Stimulated activated CD4-positive, alpha-beta T cell treated with anti-CD3 and anti-CD28 coated beads, Interleukin-2, amount 100 ng/mL, for 4 hours (primary cell): ENCODE measurements around the gene DLK1.

ENCODE experiments used
- DNase-seq: peaks from one replicate; pipeline ENCODE4 v3.0.0-alpha.2; 2020; ENCODE audit warnings: low read depth

Gene DLK1

DNA sequence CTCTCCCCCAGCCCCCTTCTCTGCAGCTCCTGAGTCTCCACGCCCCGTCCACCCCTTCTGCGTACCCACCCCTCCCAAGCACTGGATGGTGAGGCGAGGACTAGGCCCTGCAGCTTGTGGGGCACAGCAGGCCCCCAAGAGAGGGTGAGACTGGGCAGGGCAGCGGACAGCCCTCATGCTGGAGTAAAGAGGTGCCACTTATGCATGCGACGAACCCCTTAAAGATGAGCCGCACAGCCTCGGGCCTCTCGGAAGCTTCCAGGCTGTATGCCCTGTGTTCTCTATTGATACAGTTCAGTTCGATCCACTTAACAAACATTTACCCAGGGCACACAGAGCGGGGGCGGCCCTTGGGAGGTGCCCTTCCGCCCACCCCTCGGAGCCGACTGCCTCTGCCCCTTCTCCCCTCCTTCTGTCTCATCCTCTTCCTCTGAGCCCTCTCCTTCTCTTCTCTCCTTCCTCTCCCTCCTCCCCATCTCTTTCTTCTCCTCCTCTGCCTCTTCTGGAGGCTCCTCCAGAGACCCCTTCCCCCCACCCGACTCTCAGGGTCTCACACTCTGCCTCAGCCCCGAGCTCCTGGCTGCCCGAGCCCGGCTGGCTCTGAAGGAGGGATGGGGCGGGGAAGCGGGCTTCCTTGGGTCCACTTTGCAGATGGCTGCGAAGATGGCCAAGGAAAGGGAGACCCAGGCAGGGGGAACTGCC lies 32.7 kb upstream of the DLK1 start:
- DNase-seq = no peak

- DNase-seq = no peak
Measured at GRCh38 chr14:100694579-100695422, 31.9 kb upstream of the DLK1 start.

DNA sequence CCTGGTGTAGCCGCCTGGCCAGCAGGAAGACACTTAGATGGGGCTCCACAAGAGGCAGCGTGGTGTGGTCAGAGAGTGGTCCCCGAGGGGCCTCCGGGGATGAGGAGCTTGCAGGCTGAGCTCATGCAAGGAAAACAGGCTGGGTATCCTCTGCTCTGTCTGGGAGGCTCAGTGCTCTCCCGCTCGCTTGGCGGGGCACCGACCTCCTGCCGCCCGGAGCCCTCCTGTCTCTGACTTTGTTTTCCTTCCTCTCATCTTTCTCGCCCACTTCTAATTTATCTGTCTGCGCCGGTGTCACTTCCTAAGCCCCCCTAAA lies 31.3 kb upstream of the DLK1 start:
- no peak for DNase-seq

DNA sequence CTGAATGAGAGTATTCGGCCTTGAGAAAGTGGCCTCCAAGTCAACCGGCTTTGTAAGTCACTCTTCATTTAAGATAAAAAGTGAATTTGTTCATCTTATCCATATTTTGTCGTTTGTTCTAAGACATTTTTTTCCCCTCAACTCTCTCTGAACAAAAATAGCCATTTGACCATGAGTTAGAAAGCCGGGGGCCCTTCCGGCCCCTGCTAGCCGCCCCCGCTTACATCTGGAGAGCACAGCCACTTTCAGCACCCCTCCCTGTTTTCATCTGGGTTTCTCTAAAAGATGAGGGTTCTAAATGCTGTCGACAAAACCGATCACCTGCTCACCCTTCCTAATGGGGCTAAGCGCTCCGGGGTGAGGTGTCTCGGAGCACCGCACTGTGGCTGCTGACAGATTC lies 30.7 kb upstream of the DLK1 start:
- no peak for DNase-seq

- no peak for DNase-seq
Measured at GRCh38 chr14:100696590-100696989, 30.1 kb upstream of the DLK1 start.

DNA sequence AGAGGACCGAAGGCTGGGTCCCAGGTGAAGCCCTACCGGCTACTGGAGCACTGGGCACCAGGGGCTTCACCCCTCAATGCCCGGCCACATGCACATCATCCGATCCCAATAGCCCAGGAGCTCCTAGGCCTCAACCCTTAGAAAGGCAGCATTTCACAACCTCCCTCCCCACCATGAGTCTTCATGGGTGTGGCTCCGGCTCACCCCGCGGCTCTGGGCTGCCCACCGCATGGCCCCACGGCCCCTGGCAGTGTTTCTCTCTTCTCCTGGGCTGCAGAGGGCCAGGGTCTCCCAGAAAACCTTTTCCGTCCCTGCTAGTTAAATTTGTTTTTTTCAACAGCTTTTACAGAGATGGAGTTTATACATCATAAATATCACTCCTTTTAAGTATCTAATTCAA lies 28.6 kb upstream of the DLK1 start:
- DNase-seq = no peak

GRCh38 chr14:100698666-100699448 lies 27.8 kb upstream of the DLK1 start:
- DNase-seq = no peak

DNA sequence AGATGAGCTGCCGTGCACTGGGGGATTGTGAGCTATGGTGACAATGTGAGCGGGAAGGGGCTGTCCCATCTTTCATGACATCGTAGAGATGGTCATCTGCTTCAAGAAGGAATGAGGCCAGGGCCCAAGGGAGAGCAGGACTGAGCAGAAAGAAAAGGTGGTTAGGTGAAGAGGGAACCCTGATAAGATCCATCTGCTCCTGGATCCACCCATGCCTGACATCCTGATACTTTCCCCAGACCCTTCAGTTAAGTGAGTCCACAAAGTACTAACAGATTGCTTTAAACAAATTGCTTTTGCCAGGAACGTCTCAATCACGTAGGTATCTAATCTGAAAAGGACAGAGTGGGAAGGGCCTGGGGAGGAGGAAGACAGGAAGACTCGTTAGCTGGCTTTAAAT lies 25.4 kb upstream of the DLK1 start:
- DNase-seq = no peak

- DNase-seq = no peak
Measured at GRCh38 chr14:100702590-100702989, 24.1 kb upstream of the DLK1 start.

- DNase-seq = no peak
Measured at GRCh38 chr14:100703386-100704220, 23.1 kb upstream of the DLK1 start.

DNA sequence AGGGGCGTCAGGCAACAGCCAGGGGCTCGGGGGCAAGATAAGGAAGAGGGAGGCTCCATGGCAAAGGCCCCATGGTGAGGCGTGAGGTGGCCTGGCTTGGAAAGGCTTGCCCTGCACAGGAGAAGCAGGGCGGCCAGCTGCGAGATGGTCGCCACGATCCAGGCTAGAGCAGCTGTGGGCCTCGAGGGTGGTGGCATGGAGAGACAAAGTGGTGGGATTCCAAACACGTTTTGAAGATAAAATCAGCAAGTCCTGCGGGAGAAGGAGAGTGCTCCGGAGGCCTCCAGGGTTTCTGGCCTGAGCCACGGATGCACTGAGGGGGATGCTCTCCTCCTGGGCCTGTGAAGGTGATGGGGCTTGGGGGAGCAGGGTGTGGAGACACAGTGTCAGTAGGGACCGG lies 20.5 kb upstream of the DLK1 start:
- DNase-seq = no peak

GRCh38 chr14:100706860-100707259 lies 19.8 kb upstream of the DLK1 start:
- DNase-seq = no peak

DNA sequence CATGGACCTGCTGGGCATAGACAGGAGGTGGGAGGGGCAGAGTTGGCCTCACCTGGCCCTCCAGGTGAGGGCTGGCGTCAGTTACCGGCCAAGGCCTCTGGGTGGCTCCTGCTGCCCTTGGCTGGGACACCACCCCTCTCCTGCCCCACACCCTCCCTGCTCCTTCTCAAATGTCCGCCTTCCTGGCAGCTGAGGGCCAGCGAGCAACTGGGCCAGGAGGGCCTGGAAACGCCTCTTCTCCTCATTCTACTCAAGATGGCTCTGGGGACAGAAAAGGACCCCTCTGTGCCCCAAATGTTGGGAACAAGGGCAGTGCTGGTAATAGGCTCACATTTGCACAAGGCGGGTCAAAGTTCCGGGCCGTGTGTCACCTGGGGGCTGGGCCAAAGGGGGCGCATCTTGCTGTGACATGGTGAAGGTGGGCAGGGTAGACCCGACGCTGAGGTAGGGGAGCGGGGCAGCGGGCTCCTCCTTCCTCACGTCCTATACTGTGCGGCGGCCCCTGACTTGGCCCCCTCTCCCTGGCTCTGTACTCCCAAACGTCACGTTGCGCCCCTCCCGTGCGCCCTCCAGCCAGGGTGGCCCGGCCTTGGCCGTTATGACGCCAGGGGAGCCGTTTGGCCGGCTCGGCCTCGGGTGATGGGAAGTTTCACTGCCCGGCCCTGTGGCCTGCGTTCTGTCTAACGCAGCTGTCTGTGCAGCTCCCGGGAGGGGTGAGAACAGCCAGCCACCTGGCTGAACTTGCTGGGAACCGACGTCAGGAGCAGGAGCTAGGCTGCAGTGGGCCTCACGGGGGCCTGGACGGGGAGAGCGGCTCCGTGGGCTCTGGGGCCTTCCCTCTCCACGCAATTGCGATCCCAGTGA lies 18.0 kb upstream of the DLK1 start:
- no peak for DNase-seq

DNA sequence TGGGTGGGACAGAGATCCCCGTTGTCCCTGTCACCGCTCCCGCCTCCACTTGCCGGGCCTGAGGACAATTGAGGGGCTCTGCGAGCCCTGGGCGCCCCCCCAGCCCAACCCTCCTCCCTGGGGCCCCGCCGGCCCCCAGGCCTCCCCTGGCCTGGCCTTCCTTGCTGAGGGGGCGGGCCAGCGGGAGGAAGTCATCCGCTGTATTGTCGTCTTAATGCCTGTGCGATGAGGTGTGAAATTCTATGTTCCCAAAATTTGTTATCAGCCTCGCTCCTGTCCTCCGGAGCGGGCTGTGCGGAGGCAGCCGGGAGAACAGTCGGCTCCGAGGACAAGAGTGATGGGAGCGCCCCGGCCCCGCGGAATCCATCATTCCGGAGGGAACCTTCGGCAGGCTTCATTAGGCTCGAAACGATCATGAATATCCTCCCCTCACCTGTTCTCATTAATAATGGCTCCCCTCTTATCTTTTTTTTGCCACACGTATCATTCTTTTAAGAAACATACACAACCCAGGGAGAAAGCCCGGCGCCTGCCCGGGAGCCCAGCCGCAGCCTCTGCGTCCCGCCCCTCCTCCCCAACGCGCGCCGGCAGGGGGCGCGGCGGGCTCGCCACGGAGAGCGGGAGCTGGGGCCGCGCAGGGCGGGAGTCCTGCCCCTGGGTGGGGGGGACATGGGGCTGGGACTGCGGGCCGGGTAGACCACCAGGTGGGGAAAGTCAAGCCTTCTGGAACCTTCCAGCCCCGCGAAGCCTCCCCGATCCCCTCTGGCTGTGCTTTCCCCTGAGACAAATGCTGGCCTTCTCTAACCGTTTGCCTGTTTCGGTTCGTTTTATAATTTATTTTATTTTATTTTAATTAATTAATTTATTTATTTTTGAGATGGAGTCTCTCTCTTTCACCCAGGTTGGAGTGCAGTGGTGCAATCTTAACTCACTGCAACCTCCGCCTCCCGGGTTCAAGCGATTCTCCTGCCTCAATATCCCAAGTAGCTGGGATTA lies 17.1 kb upstream of the DLK1 start:
- DNase-seq = no peak

DNA sequence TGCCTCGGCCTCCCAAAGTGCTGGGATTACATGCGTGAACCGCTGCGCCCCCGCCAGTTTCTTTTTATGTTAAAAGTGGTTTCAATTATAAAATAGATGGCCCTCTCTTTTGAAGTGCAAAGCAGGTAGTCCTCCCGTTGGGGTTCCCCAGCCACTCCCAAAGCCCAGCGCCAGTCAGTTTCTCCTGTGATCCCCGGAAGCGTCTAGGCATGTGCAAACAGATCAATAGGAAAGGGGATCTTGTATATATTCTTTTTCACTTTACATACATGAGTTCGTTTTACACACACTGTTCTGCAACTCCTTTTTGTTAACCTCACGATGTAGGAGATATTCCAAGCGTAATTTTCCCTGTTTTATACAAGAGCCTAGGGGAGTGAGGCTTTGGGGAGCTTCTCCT lies 16.3 kb upstream of the DLK1 start:
- no peak for DNase-seq

- DNase-seq = no peak
Measured at GRCh38 chr14:100710826-100711462, 15.7 kb upstream of the DLK1 start.

GRCh38 chr14:100711493-100711892 lies 15.2 kb upstream of the DLK1 start:
- DNase-seq = no peak

DNA sequence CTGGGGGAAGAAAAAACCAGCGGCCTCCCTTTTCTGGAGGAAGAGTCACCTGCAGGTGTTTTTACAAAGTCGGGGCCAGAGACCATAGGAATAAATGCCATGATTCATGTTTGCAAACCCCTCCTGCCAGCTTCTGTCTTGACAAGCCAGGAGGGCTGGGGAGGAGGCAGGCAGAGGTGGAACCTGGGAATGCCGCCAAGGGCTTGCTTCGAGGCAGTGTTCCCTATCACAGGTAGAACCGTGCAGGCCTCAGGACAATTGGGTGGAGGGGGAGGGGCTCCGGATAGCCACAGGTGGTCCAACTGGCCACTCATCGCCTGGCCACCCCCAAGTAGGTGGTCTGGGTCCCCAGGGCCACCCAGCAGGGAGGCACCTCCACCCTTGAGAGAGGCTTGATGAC lies 14.2 kb upstream of the DLK1 start:
- no peak for DNase-seq

GRCh38 chr14:100713705-100714104 lies 13.0 kb upstream of the DLK1 start:
- no peak for DNase-seq
